ENCODE measurements around the gene FOXA3. TPM values are rescaled to one million over a fixed set of nuclear protein-coding genes. Genes with fewer than 3 reads are reported as not detected.

Gene FOXA3
- total RNA-seq, 2 donors from 2014 or later = 0.09 to 1.1 TPM

- Histone ChIP-seq H3K4me1 (replicated peaks) (peaks cover 3% of the 10 kb centered on the region), H3K9me3 (no peaks in the 10 kb centered on the region), H3K27ac (peak overlapping the region; percentile 91 to 94), H3K27me3 (replicated peaks; ENCODE audit: insufficient read depth) (no peaks in the 10 kb centered on the region), H3K4me3 (peak overlapping the region; percentile 89 to 90), H3K36me3 (no peaks in the 10 kb centered on the region)
- intact Hi-C loops (cut with DNase I) = loop anchor here (2.0 kb wide), 1 partner anchor 25 kb away; the partner anchor contains the start of gene IRF2BP1
- WGBS = under 1% methylated on average over 11 of the region's 11 CpGs
- DNase-seq (ENCODE audit: low spot score) = no peak
- TF ChIP-seq POLR2A (IDR thresholded peaks at IDR 0.05) (no peak), POLR2AphosphoS5 (IDR thresholded peaks at IDR 0.05) (peak; percentile 54), CTCF (IDR thresholded peaks at IDR 0.05) (peak in 1 of 4 experiments; percentile 12)
Measured at GRCh38 chr19:45862271-45862563, 1.9 kb upstream of the FOXA3 start.

GRCh38 chr19:45862564-45863334 lies 1.4 kb upstream of the FOXA3 start, which contains the start of gene SYMPK:
Gene SYMPK (minus strand): TSS chr19:45863147. CDS start chr19:45854495, 8,652 bp downstream.
- Histone ChIP-seq H3K9me3 (no peaks in the 10 kb centered on the region), H3K36me3 (no peaks in the 10 kb centered on the region), H3K27ac (peak within 1 kb of the TSS; percentile 91 to 94), H3K4me1 (replicated peaks) (peaks cover 3% of the 10 kb centered on the region), H3K4me3 (peak within 1 kb of the TSS; percentile 89 to 90), H3K27me3 (replicated peaks; ENCODE audit: insufficient read depth) (no peaks in the 10 kb centered on the region)
- TF ChIP-seq POLR2A (IDR thresholded peaks at IDR 0.05) (peak; percentile 79), CTCF (IDR thresholded peaks at IDR 0.05) (peak in 3 of 4 experiments; percentile 13 to 32 (median 31)), POLR2AphosphoS5 (IDR thresholded peaks at IDR 0.05) (peak; percentile 100)
- DNase-seq (ENCODE audit: low spot score) = peak; percentile 98
- intact Hi-C loops (cut with DNase I) = loop anchor here (2.0 kb wide), 1 partner anchor 24 kb away; the partner anchor contains the start of gene IRF2BP1
- under 1% methylated on average over 65 of the region's 65 CpGs for WGBS

GRCh38 chr19:45863335-45863839 lies 739 bp upstream of the FOXA3 start:
- DNase-seq (ENCODE audit: low spot score) = no peak
- intact Hi-C loops (cut with DNase I) = loop anchor here (2.0 kb wide), 1 partner anchor 23 kb away; the partner anchor contains the start of gene IRF2BP1
- Histone ChIP-seq H3K27ac (peak overlapping the region in 1 of 2 donors; percentile 94), H3K4me3 (peak overlapping the region; percentile 89 to 90), H3K9me3 (no peaks in the 10 kb centered on the region), H3K4me1 (replicated peaks) (peaks cover 3% of the 10 kb centered on the region), H3K27me3 (replicated peaks; ENCODE audit: insufficient read depth) (no peaks in the 10 kb centered on the region), H3K36me3 (no peaks in the 10 kb centered on the region)
- TF ChIP-seq POLR2AphosphoS5 (IDR thresholded peaks at IDR 0.05) (no peak), POLR2A (IDR thresholded peaks at IDR 0.05) (no peak), CTCF (IDR thresholded peaks at IDR 0.05) (no peak)
- 5% methylated on average over 22 of the region's 22 CpGs for WGBS

GRCh38 chr19:45864629-45865082 lies 530 bp downstream of the FOXA3 start:
- Histone ChIP-seq H3K27ac (no peak overlapping the region), H3K4me1 (replicated peaks) (peaks cover 3% of the 10 kb centered on the region), H3K9me3 (no peaks in the 10 kb centered on the region), H3K4me3 (no peak overlapping the region), H3K27me3 (replicated peaks; ENCODE audit: insufficient read depth) (no peaks in the 10 kb centered on the region), H3K36me3 (no peaks in the 10 kb centered on the region)
- WGBS = 23% methylated on average over 12 of the region's 12 CpGs
- no peak for DNase-seq (ENCODE audit: low spot score)
- TF ChIP-seq POLR2AphosphoS5 (IDR thresholded peaks at IDR 0.05) = no peak
- no peak for TF ChIP-seq CTCF (IDR thresholded peaks at IDR 0.05)
- no peak for TF ChIP-seq POLR2A (IDR thresholded peaks at IDR 0.05)
- intact Hi-C loops (cut with DNase I) = no loop called here

All from prostate gland (tissue), 2 donors.